Brain microvascular endothelial cell (primary cell): Measurements from ENCODE around the gene CCDC201.
A peak's percentile ranks its signal among the peaks of the same experiment; 100 is the strongest.

Experiments
- DNase-seq: peaks from one replicate; pipeline ENCODE4 v3.0.0-alpha.2; 2020
- H3K27ac ChIP-seq: fragments of 250-450 bp; sonication (Bioruptor Pico); 2 replicates; pipeline ENCODE4 v1.5.1; 2020; ENCODE audit warnings: mild to moderate bottlenecking, moderate library complexity
- H3K27me3 ChIP-seq: fragments of 250-450 bp; sonication (Bioruptor Pico); replicated peaks from 2 replicates; pipeline ENCODE4 v1.5.1; 2020; ENCODE audit warnings: mild to moderate bottlenecking
- H3K36me3 ChIP-seq: fragments of 250-450 bp; sonication (Bioruptor Pico); replicated peaks from 2 replicates; pipeline ENCODE4 v1.5.1; 2020; ENCODE audit warnings: mild to moderate bottlenecking
- H3K4me3 ChIP-seq: 2 replicates; pipeline ENCODE4 v1.5.1; 2011; ENCODE audit warnings: low read depth, mild to moderate bottlenecking, control low read depth, low read length, moderate library complexity
- CTCF ChIP-seq: IDR thresholded peaks from 2 replicates; pipeline ENCODE4 v1.5.1; 2011; ENCODE audit warnings: low read depth, mild to moderate bottlenecking, moderate library complexity, low read length, control low read depth, inconsistent platforms; ENCODE audit errors: missing control alignments
- in situ Hi-C: cut with HindIII; loops from 2 replicates; pipeline ENCODE4 v1.10.0; 2017; ENCODE audit warnings: low sequenced_read_pairs, low pct_ligation_motif_present

Gene CCDC201

GRCh38 chr7:45873035-45873354 lies at the start of gene CCDC201:
TSS of gene CCDC201 (minus strand) at chr7:45873082. CDS start at chr7:45873007, 75 bp downstream.
- Histone ChIP-seq H3K27ac (no peak within 1 kb of the TSS), H3K36me3 (no peaks in the 10 kb centered on the region), H3K27me3 (no peaks in the 10 kb centered on the region), H3K4me3 (no peak within 1 kb of the TSS)
- TF ChIP-seq CTCF, result no peak
- in situ Hi-C loops, result no loop called here
- DNase-seq, result no peak

GRCh38 chr7:45921699-45922519 lies 49.0 kb upstream of the CCDC201 start:
- TF ChIP-seq CTCF, result peak; percentile 99
- in situ Hi-C loops, result loop anchor here (25.0 kb wide), 1 partner anchor 440 kb away; no protein-coding TSS in a partner anchor
- H3K27me3 ChIP-seq, result no peaks in the 10 kb centered on the region
- DNase-seq, result peak; percentile 81
- H3K36me3 ChIP-seq, result peaks cover 3% of the 10 kb centered on the region
- peak overlapping the region; percentile 54 for H3K27ac ChIP-seq
- H3K4me3 ChIP-seq, result peak overlapping the region; percentile 56

- no peak for DNase-seq
- Histone ChIP-seq H3K27me3 (no peaks in the 10 kb centered on the region), H3K27ac (peak overlapping the region; percentile 1), H3K4me3 (peak overlapping the region; percentile 56), H3K36me3 (peaks cover 8% of the 10 kb centered on the region)
- in situ Hi-C loops, result loop anchor here (25.0 kb wide), 1 partner anchor 441 kb away; no protein-coding TSS in a partner anchor
- TF ChIP-seq CTCF, result no peak
These were observed 48.5 kb upstream of the CCDC201 start for GRCh38 chr7:45921381-45921698.

GRCh38 chr7:45920502-45921380 lies 47.9 kb upstream of the CCDC201 start, which contains the start of gene IGFBP3:
TSS of gene IGFBP3 (minus strand) at chr7:45921272. CDS start at chr7:45921140, 132 bp downstream.
- Histone ChIP-seq H3K27ac (peak within 1 kb of the TSS; percentile 1), H3K4me3 (peak within 1 kb of the TSS; percentile 56), H3K27me3 (no peaks in the 10 kb centered on the region), H3K36me3 (peaks cover 14% of the 10 kb centered on the region)
- TF ChIP-seq CTCF, result no peak
- DNase-seq, result no peak
- in situ Hi-C loops, result loop anchor here (25.0 kb wide), 1 partner anchor 442 kb away; no protein-coding TSS in a partner anchor

GRCh38 chr7:45919993-45920459 lies 47.1 kb upstream of the CCDC201 start:
- Histone ChIP-seq H3K27me3 (no peaks in the 10 kb centered on the region), H3K4me3 (peak overlapping the region; percentile 45), H3K27ac (peak overlapping the region; percentile 1), H3K36me3 (peaks cover 21% of the 10 kb centered on the region)
- no peak for DNase-seq
- in situ Hi-C loops, result loop anchor here (25.0 kb wide), 1 partner anchor 442 kb away; no protein-coding TSS in a partner anchor
- no peak for TF ChIP-seq CTCF
